ENCODE measurements around the gene OR52E6. TPM values are rescaled to one million over a fixed set of nuclear protein-coding genes. Genes with fewer than 3 reads are reported as not detected.

The OR52E6 gene
- total RNA-seq, 8 experiments from 2014 or later: 0.52 TPM; not detected in 7

DNA sequence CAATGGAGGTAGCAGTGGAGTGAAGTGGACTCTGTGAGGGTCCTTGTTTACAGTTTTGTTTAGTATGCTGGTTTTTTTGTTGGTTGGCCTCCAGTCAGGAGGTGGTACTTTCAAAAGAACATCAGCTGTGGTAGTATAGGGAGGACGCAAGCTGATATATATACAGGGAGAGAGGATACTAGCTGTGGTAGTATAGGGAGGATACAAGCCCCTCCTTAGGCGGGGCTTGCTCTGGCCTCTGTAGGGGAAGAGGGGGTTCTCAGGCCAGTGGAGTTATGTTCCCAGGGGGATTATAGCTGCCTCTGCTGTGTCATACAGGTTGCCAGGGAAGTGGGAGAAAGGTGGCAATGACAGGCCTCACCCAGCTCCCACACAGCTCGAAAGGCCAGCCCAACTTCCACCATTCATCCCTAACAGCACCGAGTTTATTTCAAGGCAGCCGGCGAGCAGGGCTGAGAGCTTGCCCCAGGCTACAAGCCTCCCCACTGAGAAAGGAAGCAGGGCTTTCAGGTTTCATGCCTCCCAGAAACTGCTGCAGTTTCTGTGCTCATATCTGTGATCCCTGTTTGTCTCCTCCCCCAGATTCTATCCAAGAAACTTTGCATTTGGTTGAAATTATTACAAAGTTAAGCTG is 10.4 kb downstream of the OR52E6 start:
- ATAC-seq (replicated peaks in 6 of 8): peak in 1 of 8 experiments; percentile 42
- WGBS, 10 experiments: 39 to 80% (median 53%) methylated on average over 1 to 5 of the region's 6 CpGs; no CpG with 5 or more reads in 6 of the 10 experiments

GRCh38 chr11:5818245-5818886 is 23.3 kb downstream of the OR52E6 start:
- WGBS, 10 experiments: 14 to 100% (median 84%) methylated on average over 1 of the region's 1 CpG; no CpG with 5 or more reads in 2 of the 10 experiments
- H3K4me1 ChIP-seq (replicated peaks in 1 of 2): no peaks in the 10 kb centered on the region
- no peak overlapping the region for H3K4me3 ChIP-seq
- H3K27ac ChIP-seq: no peak overlapping the region
- peak in 1 of 8 experiments; percentile 51 for ATAC-seq (replicated peaks in 6 of 8)
- in situ Hi-C loops (cut with MboI; ENCODE audit: low pct_unique_long_range_greater_than_20kb in 2 of 9, low sequenced_read_pairs in 9 of 9, unreplicated experiment in 9 of 9): loop anchor here in 1 of 9 experiments (25.0 kb wide), 1 partner anchor 1181 kb away; the partner anchor contains the start of genes OR51D1 and OR51E1

More for the DNA sequence above, 10.4 kb downstream of the OR52E6 start:
- in situ Hi-C loops (cut with MboI; ENCODE audit: low pct_unique_long_range_greater_than_20kb in 2 of 9, low sequenced_read_pairs in 9 of 9, unreplicated experiment in 9 of 9): no loop called here
- H3K4me1 ChIP-seq (replicated peaks in 1 of 2): no peaks in the 10 kb centered on the region
- H3K4me3 ChIP-seq: no peak overlapping the region
- H3K27ac ChIP-seq: no peak overlapping the region

- no peak overlapping the region for H3K4me3 ChIP-seq
These were observed 26.2 kb downstream of the OR52E6 start for GRCh38 chr11:5815534-5815933.

DNA sequence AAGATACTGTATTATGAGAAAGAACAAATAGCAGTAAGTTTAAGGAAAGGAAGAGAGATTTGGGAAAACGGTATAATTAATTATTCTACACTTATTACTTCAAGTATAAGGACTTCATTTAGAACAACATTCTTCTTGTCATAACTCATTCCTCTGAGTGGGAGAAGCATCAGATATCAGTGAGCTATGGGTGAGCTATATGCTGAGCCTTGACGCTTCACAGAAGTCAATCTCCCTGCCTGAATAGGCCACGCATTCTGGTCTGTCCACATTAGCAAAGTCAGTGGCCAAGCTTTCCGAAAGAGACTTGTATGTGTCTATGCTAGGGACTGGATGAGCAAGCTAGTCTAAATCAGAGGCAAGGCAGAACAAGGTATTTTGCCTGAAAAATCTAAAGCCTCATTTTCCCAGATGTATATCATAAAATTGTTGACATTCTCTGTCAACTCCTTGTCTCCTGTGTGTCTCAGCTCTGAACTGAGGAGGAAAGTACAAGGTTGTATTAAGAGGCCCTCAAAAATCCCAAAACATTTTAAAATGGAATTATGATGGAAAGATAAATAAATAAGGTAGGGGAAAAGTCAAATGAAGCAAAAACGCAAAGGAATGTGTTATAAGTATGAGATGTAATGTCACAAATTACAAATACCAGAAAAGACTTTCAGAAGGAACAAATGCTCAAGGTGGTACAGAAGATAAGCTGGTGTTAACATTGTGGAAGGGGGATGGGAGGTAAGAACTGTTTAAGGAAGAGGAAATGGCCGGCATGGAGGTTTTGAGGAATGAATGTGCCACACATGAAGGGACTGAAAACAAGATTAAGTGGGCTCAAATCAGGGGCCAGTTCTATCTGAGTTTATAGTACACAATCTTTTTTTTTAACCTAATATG is 31.5 kb downstream of the OR52E6 start:
- 56 to 100% (median 82%) methylated on average over 1 to 6 of the region's 6 CpGs for WGBS, 10 experiments
- ATAC-seq (replicated peaks in 6 of 8): no peak
- H3K4me1 ChIP-seq (replicated peaks in 1 of 2): no peaks in the 10 kb centered on the region
- H3K4me3 ChIP-seq: no peak overlapping the region
- H3K27ac ChIP-seq: no peak overlapping the region
- in situ Hi-C loops (cut with MboI; ENCODE audit: low pct_unique_long_range_greater_than_20kb in 2 of 9, low sequenced_read_pairs in 9 of 9, unreplicated experiment in 9 of 9): loop anchor here in 1 of 9 experiments (25.0 kb wide), 1 partner anchor 1173 kb away; the partner anchor contains the start of genes OR51D1 and OR51E1

More at GRCh38 chr11:5815534-5815933, 26.2 kb downstream of the OR52E6 start:
- peak in 4 of 8 experiments; percentile 36 to 73 (median 70) for ATAC-seq (replicated peaks in 6 of 8)
- Histone ChIP-seq H3K4me1 (replicated peaks in 1 of 2) (no peaks in the 10 kb centered on the region), H3K27ac (no peak overlapping the region)
- WGBS, 10 experiments: 0 to 90% (median 60%) methylated on average over 1 to 4 of the region's 4 CpGs
- in situ Hi-C loops (cut with MboI; ENCODE audit: low pct_unique_long_range_greater_than_20kb in 2 of 9, low sequenced_read_pairs in 9 of 9, unreplicated experiment in 9 of 9): loop anchor here in 1 of 9 experiments (25.0 kb wide), 1 partner anchor 1178 kb away; the partner anchor contains the start of genes OR51D1 and OR51E1

DNA sequence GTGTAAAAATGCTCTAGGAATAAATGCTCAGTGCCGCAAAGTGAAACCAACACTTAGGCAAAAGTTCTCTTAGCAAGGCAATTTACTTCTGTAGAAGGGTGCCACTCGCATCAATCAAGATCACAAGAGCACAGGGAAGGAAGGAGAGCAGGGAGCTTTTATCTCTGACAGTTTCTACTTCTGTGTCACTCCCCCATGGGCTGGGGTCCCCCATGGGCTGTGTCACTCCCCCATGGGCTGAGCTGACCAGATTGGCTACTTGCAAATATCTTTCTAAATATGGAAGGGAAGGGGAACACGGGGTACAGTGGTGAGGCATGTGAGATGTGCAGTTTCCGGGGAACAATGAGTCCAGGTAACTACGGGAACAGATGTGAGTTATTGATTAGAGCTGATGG is 32.6 kb downstream of the OR52E6 start:
- ATAC-seq (replicated peaks in 6 of 8): peak in 1 of 8 experiments; percentile 40
- 17 to 100% (median 78%) methylated on average over 1 to 5 of the region's 5 CpGs; no CpG with 5 or more reads in 2 of the 10 experiments for WGBS, 10 experiments
- in situ Hi-C loops (cut with MboI; ENCODE audit: low pct_unique_long_range_greater_than_20kb in 2 of 9, low sequenced_read_pairs in 9 of 9, unreplicated experiment in 9 of 9): loop anchor here in 1 of 9 experiments (25.0 kb wide), 1 partner anchor 1172 kb away; the partner anchor contains the start of genes OR51D1 and OR51E1
- H3K27ac ChIP-seq: no peak overlapping the region
- no peak overlapping the region for H3K4me3 ChIP-seq
- no peaks in the 10 kb centered on the region for H3K4me1 ChIP-seq (replicated peaks in 1 of 2)

- in situ Hi-C loops (cut with MboI; ENCODE audit: low pct_unique_long_range_greater_than_20kb in 2 of 9, low sequenced_read_pairs in 9 of 9, unreplicated experiment in 9 of 9): loop anchor here in 1 of 9 experiments (25.0 kb wide), 1 partner anchor 1171 kb away; the partner anchor contains the start of genes OR51D1 and OR51E1
These were observed 33.1 kb downstream of the OR52E6 start, which contains the start of gene OR52N2 for GRCh38 chr11:5808500-5809121. OR52N2 (plus strand) TSS chr11:5808924; CDS start chr11:5820336, 11,412 bp downstream.

GRCh38 chr11:5807580-5807979 is 34.1 kb downstream of the OR52E6 start:
- no peak for ATAC-seq (replicated peaks in 6 of 8)
- in situ Hi-C loops (cut with MboI; ENCODE audit: low pct_unique_long_range_greater_than_20kb in 2 of 9, low sequenced_read_pairs in 9 of 9, unreplicated experiment in 9 of 9): loop anchor here in 1 of 9 experiments (25.0 kb wide), 1 partner anchor 1170 kb away; the partner anchor contains the start of genes OR51D1 and OR51E1
- no peak overlapping the region for H3K4me3 ChIP-seq
- no peak overlapping the region for H3K27ac ChIP-seq
- H3K4me1 ChIP-seq (replicated peaks in 1 of 2): no peaks in the 10 kb centered on the region
- 60 to 100% (median 85%) methylated on average over 1 to 7 of the region's 10 CpGs; no CpG with 5 or more reads in 3 of the 10 experiments for WGBS, 10 experiments

More at GRCh38 chr11:5808500-5809121, 33.1 kb downstream of the OR52E6 start, which contains the start of gene OR52N2:
- Histone ChIP-seq H3K27ac (no peak within 1 kb of the TSS), H3K4me1 (replicated peaks in 1 of 2) (no peaks in the 10 kb centered on the region), H3K4me3 (peak within 1 kb of the TSS; percentile 12 to 28 (median 13))
- peak; percentile 85 to 100 (median 96) for ATAC-seq (replicated peaks in 6 of 8)
- WGBS, 10 experiments: 0 to 80% (median 20%) methylated on average over 1 to 16 of the region's 24 CpGs; no CpG with 5 or more reads in 3 of the 10 experiments

- H3K4me3 ChIP-seq: no peak overlapping the region
- no peaks in the 10 kb centered on the region for H3K4me1 ChIP-seq (replicated peaks in 1 of 2)
- no peak for ATAC-seq (replicated peaks in 6 of 8)
- 68 to 100% (median 85%) methylated on average over 1 to 5 of the region's 5 CpGs; no CpG with 5 or more reads in 3 of the 10 experiments for WGBS, 10 experiments
- H3K27ac ChIP-seq: no peak overlapping the region
- in situ Hi-C loops (cut with MboI; ENCODE audit: low pct_unique_long_range_greater_than_20kb in 2 of 9, low sequenced_read_pairs in 9 of 9, unreplicated experiment in 9 of 9): loop anchor here in 1 of 9 experiments (25.0 kb wide), 1 partner anchor 1167 kb away; the partner anchor contains the start of genes OR51D1 and OR51E1
These were observed 37.7 kb downstream of the OR52E6 start for GRCh38 chr11:5803982-5804381.

DNA sequence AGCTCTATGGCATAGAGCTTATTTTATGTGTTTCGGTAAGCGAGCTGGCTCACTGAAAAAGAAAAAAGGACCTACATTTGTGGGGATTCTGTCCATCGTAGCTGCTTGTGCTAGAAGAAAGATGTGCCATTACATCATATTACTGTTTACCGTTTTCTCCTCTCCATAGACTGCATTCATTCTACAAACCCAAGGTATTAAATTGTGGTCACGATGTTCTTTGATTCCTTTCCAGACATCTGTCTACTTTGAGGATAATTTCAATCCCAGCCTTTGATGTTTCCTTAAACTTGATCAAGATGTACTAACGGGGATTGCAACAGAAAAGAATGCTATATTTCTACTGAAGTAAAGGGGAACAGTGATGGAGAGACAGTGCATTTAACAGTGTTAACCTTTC is 45.2 kb downstream of the OR52E6 start:
- WGBS, 10 experiments: 18 to 93% (median 81%) methylated on average over 3 to 6 of the region's 6 CpGs
- Histone ChIP-seq H3K27ac (no peak overlapping the region), H3K4me1 (replicated peaks in 1 of 2) (no peaks in the 10 kb centered on the region), H3K4me3 (no peak overlapping the region)
- in situ Hi-C loops (cut with MboI; ENCODE audit: low pct_unique_long_range_greater_than_20kb in 2 of 9, low sequenced_read_pairs in 9 of 9, unreplicated experiment in 9 of 9): no loop called here
- no peak for ATAC-seq (replicated peaks in 6 of 8)

GRCh38 chr11:5791165-5791564 is 50.5 kb downstream of the OR52E6 start, which contains the start of gene OR52N1:
OR52N1 (minus strand) TSS chr11:5791265; CDS start chr11:5788816, 2,449 bp downstream.
- ATAC-seq (replicated peaks in 6 of 8): no peak
- 0 to 93% (median 68%) methylated on average over 1 to 3 of the region's 3 CpGs; no CpG with 5 or more reads in 2 of the 10 experiments for whole genome bisulfite sequencing, 10 experiments
- Histone ChIP-seq H3K4me3 (no peak within 1 kb of the TSS), H3K27ac (no peak within 1 kb of the TSS), H3K4me1 (replicated peaks in 1 of 2) (no peaks in the 10 kb centered on the region)
- in situ Hi-C loops (cut with MboI; ENCODE audit: low pct_unique_long_range_greater_than_20kb in 2 of 9, low sequenced_read_pairs in 9 of 9, unreplicated experiment in 9 of 9): no loop called here

Data from motor neuron (in vitro differentiated cells).